ENCODE data around the gene PABPN1L. TPM values are rescaled to one million over a fixed set of nuclear protein-coding genes. Genes with fewer than 3 reads are reported as not detected.

PABPN1L gene
- total and polyA plus RNA-seq, 2 donors (not counting 1 experiment from before 2014, with no cell fraction given) = 0.21 to 0.84 TPM

GRCh38 chr16:88818575-88818874 is 47.9 kb downstream of the PABPN1L start:
- Histone ChIP-seq H3K79me2 (ENCODE audit: control insufficient read depth, insufficient read depth, low read length) (no peaks in the 10 kb centered on the region), H3K27me3 (replicated peaks in 1 of 4; ENCODE audit: control extremely low read depth in 1 of 4, control insufficient read depth in 3 of 4, insufficient read depth in 4 of 4, low read length in 3 of 4) (no peaks in the 10 kb centered on the region), H3K9me3 (ENCODE audit: control extremely low read depth in 1 of 3, control insufficient read depth in 2 of 3, insufficient read depth in 1 of 3, low read length in 2 of 3) (no peaks in the 10 kb centered on the region), H3K9ac (ENCODE audit: low read length) (no peak overlapping the region), H3K36me3 (replicated peaks in 1 of 2; ENCODE audit: control extremely low read depth in 1 of 2, control insufficient read depth in 1 of 2, extremely low read depth in 1 of 2, insufficient read depth in 2 of 2, low read length in 1 of 2) (peaks cover 0 to 17% of the 10 kb centered on the region in 2 experiments), H3K4me1 (ENCODE audit: control insufficient read depth in 2 of 2, insufficient read depth in 2 of 2, low read length in 2 of 2) (peaks cover 0 to 5% of the 10 kb centered on the region in 2 donors), H4K20me1 (ENCODE audit: control insufficient read depth, insufficient read depth, low read length, poor library complexity, severe bottlenecking) (no peaks in the 10 kb centered on the region), H3K27ac (ENCODE audit: low read length in 2 of 2) (no peak overlapping the region), H3K4me3 (ENCODE audit: control extremely low read depth in 1 of 5, extremely low read depth in 1 of 5, insufficient read depth in 1 of 5, low read depth in 2 of 5, low read length in 4 of 5) (no peak overlapping the region), H2AFZ (ENCODE audit: insufficient read depth, low read depth, low read length, poor library complexity, severe bottlenecking) (no peak overlapping the region), H3K4me2 (replicated peaks; ENCODE audit: low read depth, low read length, poor library complexity, severe bottlenecking) (no peak overlapping the region)
- WGBS (ENCODE audit: insufficient coverage) = 96% methylated on average over 18 of the region's 18 CpGs
- Mint-ChIP-seq H3K27ac (no peak overlapping the region), H3K4me3 (no peak overlapping the region), H3K4me1 (no peaks in the 10 kb centered on the region), H3K9me3 (ENCODE audit: insufficient read depth) (no peaks in the 10 kb centered on the region), H3K27me3 (no peaks in the 10 kb centered on the region)
- TF ChIP-seq CTCF (IDR thresholded peaks at IDR 0.05) = no peak
- no peak for TF ChIP-seq EZH2 (IDR thresholded peaks at IDR 0.05; ENCODE audit: borderline replicate concordance, insufficient read depth, low read depth, low read length, poor library complexity, severe bottlenecking)
- DNase-seq (no peak), ATAC-seq (ENCODE audit: low read depth) (no peak)
- POLR2A ChIA-PET = no interaction called here
- intact Hi-C loops (cut with micrococcal nuclease) = no loop called here
- CTCF ChIA-PET = interaction anchor here (2.3 to 4.3 kb wide), 2 partner anchors 39 to 348 kb away, joined by 7 to 19 read pairs; partner anchors contain the start of genes GALNS and TRAPPC2L

GRCh38 chr16:88817785-88818574 is 48.5 kb downstream of the PABPN1L start:
- no peaks in the 10 kb centered on the region for H3K79me2 ChIP-seq (ENCODE audit: control insufficient read depth, insufficient read depth, low read length)
- H4K20me1 ChIP-seq (ENCODE audit: control insufficient read depth, insufficient read depth, low read length, poor library complexity, severe bottlenecking) = no peaks in the 10 kb centered on the region
- TF ChIP-seq CTCF (IDR thresholded peaks at IDR 0.05) (no peak), EZH2 (IDR thresholded peaks at IDR 0.05; ENCODE audit: borderline replicate concordance, insufficient read depth, low read depth, low read length, poor library complexity, severe bottlenecking) (no peak)
- no peak overlapping the region for H3K4me3 ChIP-seq (ENCODE audit: control extremely low read depth in 1 of 5, extremely low read depth in 1 of 5, insufficient read depth in 1 of 5, low read depth in 2 of 5, low read length in 4 of 5)
- no peaks in the 10 kb centered on the region for H3K9me3 ChIP-seq (ENCODE audit: control extremely low read depth in 1 of 3, control insufficient read depth in 2 of 3, insufficient read depth in 1 of 3, low read length in 2 of 3)
- H3K4me2 ChIP-seq (replicated peaks; ENCODE audit: low read depth, low read length, poor library complexity, severe bottlenecking) = no peak overlapping the region
- Mint-ChIP-seq H3K4me3 (no peak overlapping the region), H3K27ac (no peak overlapping the region), H3K9me3 (ENCODE audit: insufficient read depth) (no peaks in the 10 kb centered on the region), H3K27me3 (no peaks in the 10 kb centered on the region), H3K4me1 (no peaks in the 10 kb centered on the region)
- CTCF ChIA-PET = interaction anchor here (0.6 to 4.3 kb wide), 5 partner anchors 11 to 400 kb away, joined by 3 to 19 read pairs (median 6); partner anchors contain the start of genes GALNS, TRAPPC2L and ZNF778
- DNase-seq (no peak), ATAC-seq (ENCODE audit: low read depth) (no peak)
- POLR2A ChIA-PET = no interaction called here
- intact Hi-C loops (cut with micrococcal nuclease) = loop anchor here (2.0 kb wide), 1 partner anchor 125 kb away; no protein-coding TSS in a partner anchor
- peaks cover 0 to 14% of the 10 kb centered on the region in 2 experiments for H3K36me3 ChIP-seq (replicated peaks in 1 of 2; ENCODE audit: control extremely low read depth in 1 of 2, control insufficient read depth in 1 of 2, extremely low read depth in 1 of 2, insufficient read depth in 2 of 2, low read length in 1 of 2)
- no peaks in the 10 kb centered on the region for H3K27me3 ChIP-seq (replicated peaks in 1 of 4; ENCODE audit: control extremely low read depth in 1 of 4, control insufficient read depth in 3 of 4, insufficient read depth in 4 of 4, low read length in 3 of 4)
- peaks cover 0 to 5% of the 10 kb centered on the region in 2 donors for H3K4me1 ChIP-seq (ENCODE audit: control insufficient read depth in 2 of 2, insufficient read depth in 2 of 2, low read length in 2 of 2)
- no peak overlapping the region for H3K9ac ChIP-seq (ENCODE audit: low read length)
- 92% methylated on average over 40 of the region's 40 CpGs for WGBS (ENCODE audit: insufficient coverage)
- H2AFZ ChIP-seq (ENCODE audit: insufficient read depth, low read depth, low read length, poor library complexity, severe bottlenecking) = no peak overlapping the region
- H3K27ac ChIP-seq (ENCODE audit: low read length in 2 of 2) = no peak overlapping the region
